ENCODE measurements around the gene SOCS6. TPM values are rescaled to one million over a fixed set of nuclear protein-coding genes. Genes with fewer than 3 reads are reported as not detected.
"Not testable (repeated sequence)": the region's sequence is repeated elsewhere in the genome, so short reads cannot be mapped to it uniquely, and the experiment has no call there.

SOCS6 gene
- total and polyA plus RNA-seq, 2 of the 13 experiments (the other 11 are each of a cell fraction or from before 2014, with no cell fraction given): 18.6 to 38.3 TPM

DNA sequence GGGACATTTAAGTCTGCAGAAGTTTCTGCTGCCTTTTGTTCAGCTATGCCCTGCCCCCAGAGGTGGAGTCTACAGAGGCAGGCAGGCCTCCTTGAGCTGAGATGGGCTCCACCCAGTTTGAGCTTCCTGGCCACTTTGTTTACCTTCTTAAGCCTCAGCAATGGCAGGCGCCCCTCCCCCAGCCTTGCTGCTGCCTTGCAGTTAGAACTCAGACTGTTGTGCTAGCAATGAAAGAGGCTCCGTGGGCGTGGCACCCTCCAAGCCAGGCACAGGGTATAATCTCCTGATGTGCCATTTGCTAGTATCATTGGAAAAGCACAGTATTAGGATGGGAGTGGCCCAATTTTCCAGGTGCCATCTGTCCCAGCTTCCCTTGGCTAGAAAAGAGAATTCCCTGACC, 59.6 kb downstream of the SOCS6 start:
- H3K9me3 ChIP-seq (ENCODE audit: low read length); H4K20me1 ChIP-seq (ENCODE audit: insufficient read depth, low read length); H3K9ac ChIP-seq (ENCODE audit: insufficient read depth, low read depth, low read length); ATAC-seq; H3K4me3 ChIP-seq (replicated peaks in 1 of 3; ENCODE audit: insufficient read depth in 1 of 3, low read depth in 2 of 3, low read length in 3 of 3); FAIRE-seq; H3K79me2 ChIP-seq (ENCODE audit: insufficient read depth, low read length); intact Hi-C loops (cut with micrococcal nuclease; ENCODE audit: unreplicated experiment); CTCF ChIA-PET (ENCODE audit: low intra/inter-chr PET ratio, low total read pairs); H2AFZ ChIP-seq (ENCODE audit: low read length); H3K27ac ChIP-seq (ENCODE audit: extremely low read length, insufficient read depth, low read length); BruUV-seq (replicated peaks); DNase-seq (ENCODE audit: low spot score); H3K4me2 ChIP-seq (ENCODE audit: low read depth, low read length); in situ Hi-C loops (cut with HindIII; ENCODE audit: extremely low pct_ligation_motif_present, low pct_unique_long_range_greater_than_20kb); H3K36me3 ChIP-seq (replicated peaks in 1 of 2; ENCODE audit: control insufficient read depth in 1 of 2, insufficient read depth in 2 of 2, low read length in 2 of 2); H3K27me3 ChIP-seq (ENCODE audit: control insufficient read depth in 1 of 2, insufficient read depth in 2 of 2, low read length in 2 of 2); TF ChIP-seq FOXA1 (IDR thresholded peaks at IDR 0.05): not testable (repeated sequence)
- 88% methylated on average over 3 of the region's 3 CpGs for WGBS (ENCODE audit: low lambda C conversion rate)
- peaks cover 19% of the 10 kb centered on the region for H3K4me1 ChIP-seq (ENCODE audit: insufficient read depth, low read length)
- TF ChIP-seq ARID5B (CRISPR knock-in tag; IDR thresholded peaks at IDR 0.05) (0 out of 2 replicates have a peak, but pooled peaks have one; percentile 10), FOXA1 (CRISPR knock-in tag; IDR thresholded peaks at IDR 0.05) (0 out of 2 replicates have a peak, but pooled peaks have one; percentile 19)
- TF ChIP-seq, protein P1, sequence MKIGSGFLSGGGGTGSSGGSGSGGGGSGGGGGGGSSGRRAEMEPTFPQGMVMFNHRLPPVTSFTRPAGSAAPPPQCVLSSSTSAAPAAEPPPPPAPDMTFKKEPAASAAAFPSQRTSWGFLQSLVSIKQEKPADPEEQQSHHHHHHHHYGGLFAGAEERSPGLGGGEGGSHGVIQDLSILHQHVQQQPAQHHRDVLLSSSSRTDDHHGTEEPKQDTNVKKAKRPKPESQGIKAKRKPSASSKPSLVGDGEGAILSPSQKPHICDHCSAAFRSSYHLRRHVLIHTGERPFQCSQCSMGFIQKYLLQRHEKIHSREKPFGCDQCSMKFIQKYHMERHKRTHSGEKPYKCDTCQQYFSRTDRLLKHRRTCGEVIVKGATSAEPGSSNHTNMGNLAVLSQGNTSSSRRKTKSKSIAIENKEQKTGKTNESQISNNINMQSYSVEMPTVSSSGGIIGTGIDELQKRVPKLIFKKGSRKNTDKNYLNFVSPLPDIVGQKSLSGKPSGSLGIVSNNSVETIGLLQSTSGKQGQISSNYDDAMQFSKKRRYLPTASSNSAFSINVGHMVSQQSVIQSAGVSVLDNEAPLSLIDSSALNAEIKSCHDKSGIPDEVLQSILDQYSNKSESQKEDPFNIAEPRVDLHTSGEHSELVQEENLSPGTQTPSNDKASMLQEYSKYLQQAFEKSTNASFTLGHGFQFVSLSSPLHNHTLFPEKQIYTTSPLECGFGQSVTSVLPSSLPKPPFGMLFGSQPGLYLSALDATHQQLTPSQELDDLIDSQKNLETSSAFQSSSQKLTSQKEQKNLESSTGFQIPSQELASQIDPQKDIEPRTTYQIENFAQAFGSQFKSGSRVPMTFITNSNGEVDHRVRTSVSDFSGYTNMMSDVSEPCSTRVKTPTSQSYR (CRISPR knock-in tag; IDR thresholded peaks at IDR 0.05; ENCODE audit: borderline replicate concordance): peak; percentile 82; the same call in 1 of the 2 replicates
- POLR2A ChIA-PET: interaction anchor here (2.6 kb wide), 1 partner anchor 32 kb away, joined by 9 read pairs; no protein-coding TSS in a partner anchor

Measured in HepG2 (cell line).